Activated T-helper 1 cell treated with Interleukin-2 at 50 U/mL for 16 hours (primary cell): ENCODE data around the gene ZNF598.
"Not testable (repeated sequence)": the region's sequence is repeated elsewhere in the genome, so short reads cannot be mapped to it uniquely, and the experiment has no call there.

ENCODE experiments used
- DNase-seq: peaks from one replicate; pipeline ENCODE4 v3.0.0-alpha.2; 2020; ENCODE audit warnings: low read depth

Gene ZNF598

GRCh38 chr16:2027024-2028010 is 17.7 kb upstream of the ZNF598 start:
- DNase-seq: no peak

GRCh38 chr16:2026461-2027023 is 16.9 kb upstream of the ZNF598 start, which contains the start of gene NHERF2:
Gene NHERF2 (plus strand): TSS chr16:2026902. CDS start chr16:2027006, 104 bp downstream.
- DNase-seq: no peak

- no peak for DNase-seq
Observed at GRCh38 chr16:2025878-2026460, 16.3 kb upstream of the ZNF598 start.

DNA sequence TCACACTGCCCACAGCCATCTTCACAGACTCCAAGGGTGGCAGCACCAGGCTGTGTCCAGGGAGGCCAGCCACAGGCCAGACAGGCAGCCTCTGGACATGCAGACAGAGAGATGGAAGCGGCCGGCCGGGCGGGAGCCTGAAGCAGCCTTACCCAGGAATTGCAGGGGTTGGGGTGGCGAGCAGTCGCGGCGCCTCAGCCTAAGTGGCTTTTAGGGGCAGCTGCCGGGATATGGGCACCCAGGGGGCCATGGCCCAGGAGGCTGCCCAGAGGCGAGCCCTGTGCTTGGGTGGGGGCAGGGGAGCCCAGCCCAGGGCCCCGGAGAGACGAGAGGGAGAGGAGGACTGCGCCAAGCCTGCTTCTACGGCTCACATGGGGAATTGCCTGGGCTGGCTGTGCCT is 15.6 kb upstream of the ZNF598 start:
- DNase-seq: no peak

DNA sequence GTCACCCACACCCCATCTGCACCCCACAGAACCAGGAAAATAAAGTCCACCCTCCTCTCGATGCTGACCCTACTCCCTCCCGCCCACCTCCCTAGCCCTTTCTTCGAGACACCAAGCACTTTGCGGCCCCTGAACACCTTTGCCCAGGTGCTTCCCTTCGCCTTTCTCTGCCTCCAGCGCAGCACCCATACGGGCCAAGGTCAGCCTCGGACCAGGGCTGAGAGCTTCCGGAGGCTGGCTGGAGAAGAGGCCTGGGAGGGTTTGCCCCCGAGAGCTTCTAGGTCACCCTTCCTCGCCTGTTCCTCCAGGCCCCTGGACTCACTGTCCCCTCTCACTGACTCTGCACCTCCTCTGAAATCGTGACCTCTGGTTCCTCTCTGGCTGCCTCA is 14.4 kb upstream of the ZNF598 start:
- no peak for DNase-seq

DNA sequence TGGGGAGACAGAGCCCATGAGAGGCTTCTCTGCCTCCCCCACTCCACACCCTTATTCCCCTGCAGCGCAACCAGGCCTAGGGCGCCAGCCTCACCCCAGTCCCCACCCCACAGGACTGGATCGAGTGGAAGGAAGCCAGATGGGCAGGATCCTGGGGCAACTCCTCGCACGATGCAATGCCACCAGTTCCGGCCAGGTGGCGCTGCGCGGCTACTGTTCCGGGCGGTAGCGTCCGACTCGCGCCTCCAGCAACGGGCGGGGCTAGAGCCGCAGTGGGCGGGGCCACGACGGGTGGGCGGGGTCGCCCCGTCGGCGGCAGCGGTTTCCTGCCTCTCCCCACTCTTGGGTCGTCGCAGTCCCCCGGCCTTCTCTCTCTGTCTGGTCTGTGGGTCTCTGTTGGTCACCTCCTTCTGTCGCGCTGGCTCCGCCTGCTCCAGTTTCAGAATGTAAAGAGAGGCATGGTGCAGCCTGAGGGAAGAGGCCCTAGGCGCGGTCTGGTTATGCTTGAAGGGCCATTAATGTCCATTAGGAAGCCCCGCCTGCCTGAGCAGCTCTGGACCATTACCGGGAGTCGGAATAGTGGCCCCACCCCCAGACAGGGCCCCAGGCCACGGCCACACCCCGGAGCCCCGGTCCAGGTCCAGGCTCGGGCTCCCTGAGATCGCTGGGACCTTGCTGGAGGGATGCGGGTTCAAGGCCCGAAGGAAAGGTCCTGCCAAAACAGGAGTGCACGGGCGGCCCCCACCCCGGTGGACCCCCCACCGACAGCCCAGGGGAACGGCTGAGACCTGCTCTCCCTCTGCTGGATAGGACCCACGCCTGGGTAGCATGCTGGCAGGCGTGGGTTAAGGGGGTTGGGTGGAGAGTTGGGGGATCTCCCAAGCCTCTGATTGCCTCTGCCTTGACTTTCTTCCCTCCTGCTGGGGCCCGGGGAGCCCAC is 13.7 kb upstream of the ZNF598 start:
- peak; percentile 97 for DNase-seq

DNA sequence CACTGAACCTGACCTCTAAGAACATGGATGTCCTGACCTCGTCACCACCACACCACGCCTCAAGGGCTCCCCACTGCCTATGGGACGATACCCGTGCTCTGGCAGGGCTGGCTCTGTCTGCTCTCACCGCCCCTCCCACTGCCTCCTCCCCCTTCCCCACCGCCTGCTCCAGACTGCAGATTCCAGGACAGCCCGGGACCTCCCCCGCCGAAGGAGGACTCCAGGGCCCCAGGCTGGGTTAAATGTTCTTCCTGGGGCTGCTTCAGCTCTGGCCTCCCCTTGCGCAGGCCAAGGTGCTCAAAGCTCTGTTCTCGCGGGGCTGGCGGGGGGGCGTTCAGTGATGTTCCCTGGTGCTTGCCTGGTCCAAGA is 13.1 kb upstream of the ZNF598 start:
- no peak for DNase-seq

DNA sequence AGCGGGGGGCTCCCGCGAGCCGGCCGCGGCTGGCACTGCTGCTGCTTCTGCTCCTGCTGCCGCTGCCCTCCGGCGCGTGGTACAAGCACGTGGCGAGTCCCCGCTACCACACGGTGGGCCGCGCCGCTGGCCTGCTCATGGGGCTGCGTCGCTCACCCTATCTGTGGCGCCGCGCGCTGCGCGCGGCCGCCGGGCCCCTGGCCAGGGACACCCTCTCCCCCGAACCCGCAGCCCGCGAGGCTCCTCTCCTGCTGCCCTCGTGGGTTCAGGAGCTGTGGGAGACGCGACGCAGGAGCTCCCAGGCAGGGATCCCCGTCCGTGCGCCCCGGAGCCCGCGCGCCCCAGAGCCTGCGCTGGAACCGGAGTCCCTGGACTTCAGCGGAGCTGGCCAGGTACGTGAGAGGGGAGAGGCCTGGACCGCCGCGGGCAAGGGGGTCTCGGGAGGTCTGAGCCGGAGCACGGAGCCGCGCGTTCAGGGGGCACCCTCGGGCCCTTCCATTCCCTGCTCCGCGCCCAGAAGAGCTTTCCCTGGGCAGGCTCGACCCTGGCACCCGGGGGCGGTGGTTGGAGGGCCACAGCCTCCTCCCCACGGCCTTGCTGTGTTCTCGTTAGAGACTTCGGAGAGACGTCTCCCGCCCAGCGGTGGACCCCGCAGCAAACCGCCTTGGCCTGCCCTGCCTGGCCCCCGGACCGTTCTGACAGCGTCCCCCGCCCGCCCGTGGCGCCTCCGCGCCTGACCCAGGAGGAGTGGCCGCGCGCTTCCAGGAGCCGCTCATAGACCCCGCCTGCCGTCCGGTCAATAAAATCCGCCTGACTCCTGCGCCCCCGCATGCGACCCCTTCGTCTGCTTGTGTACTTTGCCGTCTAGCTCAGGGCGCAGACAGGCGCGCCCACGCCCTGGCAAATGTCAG is 10.6 kb upstream of the ZNF598 start:
- no peak for DNase-seq

- no peak for DNase-seq
Observed at GRCh38 chr16:2019518-2019920, 9.9 kb upstream of the ZNF598 start, which contains the start of gene NPW. Gene NPW (plus strand): TSS chr16:2019785.

GRCh38 chr16:2016407-2016922 is 6.8 kb upstream of the ZNF598 start:
- DNase-seq: no peak

DNA sequence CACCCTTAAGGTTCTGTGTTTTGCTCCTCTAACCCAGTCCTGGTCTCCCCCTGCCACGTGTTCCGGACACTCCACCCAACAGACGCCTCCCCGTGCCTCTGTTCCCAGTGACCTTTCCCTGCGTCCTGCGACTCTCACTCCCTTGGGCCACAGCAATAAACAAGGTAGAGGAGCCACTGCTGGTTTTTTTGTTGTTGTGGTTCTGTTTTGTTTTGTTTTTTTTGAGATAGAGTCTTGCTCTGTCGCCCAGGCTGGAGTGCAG is 6.3 kb upstream of the ZNF598 start:
- DNase-seq: no peak

GRCh38 chr16:2015117-2015946 is 5.7 kb upstream of the ZNF598 start:
- no peak for DNase-seq

DNA sequence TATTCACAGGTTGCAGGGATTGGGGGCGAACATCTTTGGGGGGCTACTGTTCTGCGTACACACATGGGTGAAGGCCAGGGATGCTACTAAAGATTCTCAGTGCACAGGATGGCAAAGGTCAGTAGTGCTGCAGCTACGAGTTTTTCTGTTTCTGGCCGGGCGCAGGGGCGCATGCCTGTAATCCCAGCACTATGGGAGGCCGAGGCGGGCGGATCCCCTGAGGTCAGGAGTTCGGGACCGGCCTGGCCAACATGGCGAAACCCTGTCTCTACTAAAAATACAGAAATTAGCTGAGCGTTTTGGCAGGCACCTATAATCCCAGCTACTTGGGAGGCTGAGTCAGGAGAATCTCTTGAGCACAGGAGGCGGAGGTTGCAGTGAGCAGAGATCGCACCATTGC is 3.9 kb upstream of the ZNF598 start:
- no peak for DNase-seq

DNA sequence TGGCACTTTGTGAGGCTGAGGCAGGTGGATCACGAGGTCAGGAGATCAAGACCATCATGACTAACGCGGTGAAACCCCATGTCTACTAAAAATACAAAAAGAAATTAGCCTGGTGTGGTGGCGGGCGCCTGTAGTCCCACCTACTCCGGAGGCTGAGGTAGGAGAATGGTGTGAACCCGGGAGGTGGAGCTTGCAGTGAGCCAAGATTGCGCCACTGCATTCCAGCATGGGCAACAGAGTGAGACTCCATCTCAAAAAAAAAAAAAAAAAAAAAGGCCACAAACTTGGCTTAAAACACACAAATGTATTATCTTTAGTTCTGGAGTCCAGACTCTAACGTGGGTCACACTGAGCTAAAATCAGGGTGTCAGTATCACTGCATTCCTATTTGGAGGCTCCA is 2.1 kb upstream of the ZNF598 start:
- DNase-seq: not testable (repeated sequence)

- DNase-seq: no peak
Observed at GRCh38 chr16:2009164-2009711, 383 bp downstream of the ZNF598 start.

GRCh38 chr16:2008631-2009163 is 924 bp downstream of the ZNF598 start:
- no peak for DNase-seq

- no peak for DNase-seq
Observed at GRCh38 chr16:2008009-2008526, 1.6 kb downstream of the ZNF598 start.

GRCh38 chr16:2007081-2007836 is 2.4 kb downstream of the ZNF598 start:
- no peak for DNase-seq
